DOHH2 (cell line): ENCODE measurements around the gene FAM25G.
"Not testable (repeated sequence)": the region's sequence is repeated elsewhere in the genome, so short reads cannot be mapped to it uniquely, and the experiment has no call there.

Experiments
- H3F3A ChIP-seq: fragments of 200-600 bp; sonication (generic), shearing (Covaris generic); 2 replicates; pipeline ENCODE4 v1.6.0; 2016; ENCODE audit warnings: antibody characterized with exemption, mild to moderate bottlenecking; ENCODE audit not compliant: control insufficient read depth, insufficient read depth
- H3K27ac ChIP-seq: fragments of 200-600 bp; sonication (generic); 2 replicates; pipeline ENCODE4 v1.5.1; 2014; ENCODE audit warnings: low read depth, mild to moderate bottlenecking, low read length, moderate library complexity
- H3K27me3 ChIP-seq: fragments of 200-600 bp; sonication (generic); 2 replicates; pipeline ENCODE4 v1.6.1; 2014; ENCODE audit warnings: mild to moderate bottlenecking, low read length, mixed read lengths; ENCODE audit not compliant: control insufficient read depth
- H3K36me3 ChIP-seq: fragments of 200-600 bp; sonication (generic); 2 replicates; pipeline ENCODE4 v1.6.1; 2014; ENCODE audit warnings: mild to moderate bottlenecking, low read length, moderate library complexity, mixed read lengths; ENCODE audit not compliant: control insufficient read depth
- H3K4me1 ChIP-seq: fragments of 200-600 bp; sonication (generic); 2 replicates; pipeline ENCODE4 v1.6.1; 2014; ENCODE audit warnings: mild to moderate bottlenecking, low read length, mixed read lengths; ENCODE audit not compliant: control insufficient read depth
- H3K4me2 ChIP-seq: fragments of 200-600 bp; sonication (generic); 2 replicates; pipeline ENCODE4 v1.6.0; 2014; ENCODE audit warnings: mild to moderate bottlenecking, low read length, moderate library complexity
- H3K4me3 ChIP-seq: fragments of 200-600 bp; sonication (generic); 2 replicates; pipeline ENCODE4 v1.5.1; 2014; ENCODE audit warnings: mild to moderate bottlenecking, low read length, mixed read lengths
- H3K79me2 ChIP-seq: fragments of 200-600 bp; sonication (generic); 2 replicates; pipeline ENCODE4 v1.6.1; 2014; ENCODE audit warnings: mild to moderate bottlenecking, low read length, mixed read lengths; ENCODE audit not compliant: control insufficient read depth
- H3K9me2 ChIP-seq: fragments of 200-600 bp; sonication (generic); replicated peaks from 2 replicates; pipeline ENCODE4 v1.6.1; 2014; ENCODE audit warnings: mild to moderate bottlenecking, low read length, mixed read lengths; ENCODE audit not compliant: control insufficient read depth
- H3K9me3 ChIP-seq: fragments of 200-600 bp; sonication (generic); 2 replicates; pipeline ENCODE4 v1.6.1; 2014; ENCODE audit warnings: antibody characterized with exemption, low read length, mixed read lengths; ENCODE audit not compliant: control insufficient read depth, insufficient read depth
- H4K20me1 ChIP-seq: fragments of 200-600 bp; sonication (generic); 2 replicates; pipeline ENCODE4 v1.6.0; 2014; ENCODE audit warnings: low read depth, mild to moderate bottlenecking, antibody characterized with exemption, low read length, moderate library complexity; ENCODE audit not compliant: control insufficient read depth, insufficient read depth

Gene FAM25G

GRCh38 chr10:47473516-47473915 lies 18.0 kb downstream of the FAM25G start:
- not testable (repeated sequence) for H3K4me3 ChIP-seq, H3K79me2 ChIP-seq, H3K9me2 ChIP-seq, H4K20me1 ChIP-seq, H3K4me1 ChIP-seq, H3K27me3 ChIP-seq, H3K9me3 ChIP-seq, H3K27ac ChIP-seq, H3K4me2 ChIP-seq, H3F3A ChIP-seq, H3K36me3 ChIP-seq

GRCh38 chr10:47472647-47473046 lies 18.9 kb downstream of the FAM25G start:
- not testable (repeated sequence) for H3F3A ChIP-seq, H3K4me2 ChIP-seq, H3K4me1 ChIP-seq, H3K4me3 ChIP-seq, H4K20me1 ChIP-seq, H3K9me3 ChIP-seq, H3K27ac ChIP-seq, H3K27me3 ChIP-seq, H3K36me3 ChIP-seq, H3K79me2 ChIP-seq, H3K9me2 ChIP-seq

- H3K9me2 ChIP-seq, H3K9me3 ChIP-seq, H3K4me2 ChIP-seq, H3K4me3 ChIP-seq, H4K20me1 ChIP-seq, H3K27ac ChIP-seq, H3K79me2 ChIP-seq, H3K4me1 ChIP-seq, H3F3A ChIP-seq, H3K36me3 ChIP-seq, H3K27me3 ChIP-seq: not testable (repeated sequence)
These were observed 19.4 kb downstream of the FAM25G start for GRCh38 chr10:47472072-47472471.

- not testable (repeated sequence) for H3K4me1 ChIP-seq, H3K79me2 ChIP-seq, H3F3A ChIP-seq, H3K36me3 ChIP-seq, H4K20me1 ChIP-seq, H3K9me3 ChIP-seq, H3K27ac ChIP-seq, H3K9me2 ChIP-seq, H3K27me3 ChIP-seq, H3K4me3 ChIP-seq, H3K4me2 ChIP-seq
These were observed 22.6 kb downstream of the FAM25G start for GRCh38 chr10:47468731-47469528.

DNA sequence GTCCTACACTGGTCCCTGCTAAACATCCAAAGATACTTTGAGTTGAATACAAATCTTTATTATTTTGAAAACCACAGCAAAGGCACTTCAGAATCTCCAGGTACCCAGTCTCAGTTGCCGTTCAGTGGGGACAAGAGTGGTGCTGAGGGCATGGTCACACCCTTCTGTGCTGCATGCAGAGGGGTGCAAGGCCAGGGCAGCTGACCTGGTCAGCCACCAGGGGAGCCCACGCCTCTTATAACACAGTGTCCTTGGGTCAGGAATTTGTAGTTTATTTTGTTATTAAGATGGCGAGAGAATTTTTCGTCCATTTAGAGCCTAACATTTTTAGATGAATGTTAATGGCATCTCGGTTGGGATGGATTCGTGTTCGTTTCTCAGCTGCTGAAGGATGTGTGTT lies 23.5 kb downstream of the FAM25G start:
- H3K4me1 ChIP-seq, H3K4me3 ChIP-seq, H3K9me3 ChIP-seq, H3K4me2 ChIP-seq, H3K79me2 ChIP-seq, H3K9me2 ChIP-seq, H3K27ac ChIP-seq, H4K20me1 ChIP-seq, H3F3A ChIP-seq, H3K36me3 ChIP-seq, H3K27me3 ChIP-seq: not testable (repeated sequence)

DNA sequence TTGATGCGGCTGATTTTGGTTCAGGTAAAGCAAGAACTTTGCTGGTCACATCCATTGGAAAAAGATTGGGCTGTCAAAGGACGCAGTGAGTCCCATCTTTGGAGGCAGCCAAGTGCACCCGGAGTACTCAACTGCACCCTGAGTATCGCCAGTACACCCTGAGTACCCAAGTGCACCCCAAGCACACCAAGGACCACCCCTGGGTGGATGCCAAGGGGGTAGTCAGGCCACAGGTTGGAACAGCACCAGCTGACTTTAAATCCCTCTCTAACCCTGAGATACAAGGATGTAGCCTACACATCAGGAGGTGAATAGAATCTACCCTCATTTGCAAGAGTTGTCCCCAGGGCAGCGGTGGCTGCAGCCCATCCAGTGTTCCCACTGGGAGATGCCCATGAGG lies 24.0 kb downstream of the FAM25G start:
- H3K27me3 ChIP-seq, H3K9me2 ChIP-seq, H4K20me1 ChIP-seq, H3K9me3 ChIP-seq, H3K36me3 ChIP-seq, H3K79me2 ChIP-seq, H3F3A ChIP-seq, H3K4me1 ChIP-seq, H3K27ac ChIP-seq, H3K4me2 ChIP-seq, H3K4me3 ChIP-seq: not testable (repeated sequence)

DNA sequence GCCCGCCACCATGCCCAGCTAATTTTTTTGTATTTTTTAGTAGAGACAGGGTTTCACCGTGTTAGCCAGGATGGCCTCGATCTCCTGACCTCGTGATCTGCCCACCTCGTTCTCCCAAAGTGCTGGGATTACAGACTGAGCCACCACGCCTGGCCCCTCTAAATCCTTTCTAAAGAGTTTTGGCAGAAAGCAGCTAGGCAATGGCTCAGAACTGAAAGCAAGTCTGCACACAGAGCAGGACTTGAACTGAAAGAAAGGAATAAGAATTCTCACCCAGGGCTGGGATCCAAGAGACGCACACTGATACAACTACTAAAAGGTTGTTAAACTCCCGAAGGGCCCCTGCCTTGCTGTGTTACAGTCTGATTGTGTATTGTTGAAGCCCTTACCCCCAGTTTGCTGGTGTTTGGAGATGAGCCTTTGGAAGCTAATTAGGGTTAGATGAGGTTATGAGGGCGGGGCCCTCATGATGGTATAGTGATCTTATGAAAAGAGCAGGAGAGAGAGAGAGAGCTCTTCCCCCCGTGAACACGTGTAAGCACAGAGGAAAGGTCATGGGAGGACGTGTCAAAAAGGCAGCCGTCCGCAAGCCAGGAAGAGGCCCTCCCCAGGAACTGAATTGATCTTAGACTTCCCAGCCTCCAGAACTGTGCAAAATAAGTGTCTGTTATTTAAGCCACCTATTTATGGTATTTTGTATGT lies 26.1 kb downstream of the FAM25G start:
- H3K27ac ChIP-seq, H3K79me2 ChIP-seq, H3K27me3 ChIP-seq, H3K9me3 ChIP-seq, H3K4me1 ChIP-seq, H4K20me1 ChIP-seq, H3K4me3 ChIP-seq, H3K36me3 ChIP-seq, H3K9me2 ChIP-seq, H3K4me2 ChIP-seq, H3F3A ChIP-seq: not testable (repeated sequence)

DNA sequence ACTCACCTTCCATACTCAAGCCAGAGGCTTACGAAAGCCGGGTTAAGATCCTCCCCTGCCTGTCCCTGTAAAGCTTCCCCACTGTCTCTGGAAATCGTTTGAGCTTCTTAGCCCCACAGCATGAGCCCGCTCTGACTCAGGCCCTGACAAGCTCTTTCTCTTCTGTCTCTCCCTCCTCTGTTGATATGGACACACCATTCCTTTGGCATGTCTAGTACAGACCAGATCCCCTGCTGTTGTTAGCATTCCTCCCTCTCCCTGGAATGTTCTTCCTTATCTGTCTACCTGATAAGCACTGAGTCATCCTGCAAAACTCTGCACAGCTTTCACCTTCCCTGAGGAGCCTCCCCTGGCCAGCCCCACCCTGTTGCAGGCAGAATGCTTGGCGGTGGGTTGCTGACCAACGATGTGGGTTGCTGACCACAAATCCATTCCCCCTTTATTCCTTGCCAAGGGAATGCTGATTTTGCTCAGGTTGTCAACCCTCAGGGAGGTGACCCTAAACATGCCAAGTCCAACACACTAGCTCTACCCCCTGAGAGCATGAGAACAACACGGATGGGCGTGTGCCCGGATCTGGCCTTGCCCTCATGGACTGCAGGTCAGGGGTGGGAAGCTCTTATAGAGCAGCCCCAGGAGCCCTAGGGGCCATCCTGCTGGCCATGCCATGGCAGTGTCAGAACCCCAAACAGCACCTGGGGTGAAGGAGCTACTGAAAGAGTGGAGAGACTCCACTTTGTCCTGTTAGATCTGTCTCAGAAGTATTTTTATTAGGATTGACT lies 28.7 kb downstream of the FAM25G start:
- H4K20me1 ChIP-seq, H3K27me3 ChIP-seq, H3K4me3 ChIP-seq, H3K36me3 ChIP-seq, H3K4me1 ChIP-seq, H3F3A ChIP-seq, H3K4me2 ChIP-seq, H3K9me2 ChIP-seq, H3K9me3 ChIP-seq, H3K27ac ChIP-seq, H3K79me2 ChIP-seq: not testable (repeated sequence)
